ENCODE data around the gene ZNF771.

GRCh38 chr16:30381291-30382041, 25.9 kb upstream of the ZNF771 start:
- TF ChIP-seq BRD4 (IDR thresholded peaks at IDR 0.05) (no peak), MYC (IDR thresholded peaks at IDR 0.05; ENCODE audit: low read depth, low read length) (peak; percentile 26; the same call in 1 of the 2 replicates), MYC (CRISPR knock-in tag; IDR thresholded peaks at IDR 0.05; ENCODE audit: borderline replicate concordance, low read depth) (no peak), EZH2 (IDR thresholded peaks at IDR 0.05; ENCODE audit: borderline replicate concordance, low read depth, low read length) (no peak), BACH1 (tag; IDR thresholded peaks at IDR 0.05) (no peak)
- TF ChIP-seq, protein P1, sequence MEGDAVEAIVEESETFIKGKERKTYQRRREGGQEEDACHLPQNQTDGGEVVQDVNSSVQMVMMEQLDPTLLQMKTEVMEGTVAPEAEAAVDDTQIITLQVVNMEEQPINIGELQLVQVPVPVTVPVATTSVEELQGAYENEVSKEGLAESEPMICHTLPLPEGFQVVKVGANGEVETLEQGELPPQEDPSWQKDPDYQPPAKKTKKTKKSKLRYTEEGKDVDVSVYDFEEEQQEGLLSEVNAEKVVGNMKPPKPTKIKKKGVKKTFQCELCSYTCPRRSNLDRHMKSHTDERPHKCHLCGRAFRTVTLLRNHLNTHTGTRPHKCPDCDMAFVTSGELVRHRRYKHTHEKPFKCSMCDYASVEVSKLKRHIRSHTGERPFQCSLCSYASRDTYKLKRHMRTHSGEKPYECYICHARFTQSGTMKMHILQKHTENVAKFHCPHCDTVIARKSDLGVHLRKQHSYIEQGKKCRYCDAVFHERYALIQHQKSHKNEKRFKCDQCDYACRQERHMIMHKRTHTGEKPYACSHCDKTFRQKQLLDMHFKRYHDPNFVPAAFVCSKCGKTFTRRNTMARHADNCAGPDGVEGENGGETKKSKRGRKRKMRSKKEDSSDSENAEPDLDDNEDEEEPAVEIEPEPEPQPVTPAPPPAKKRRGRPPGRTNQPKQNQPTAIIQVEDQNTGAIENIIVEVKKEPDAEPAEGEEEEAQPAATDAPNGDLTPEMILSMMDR (IDR thresholded peaks at IDR 0.05 in 2 of 3, conservative IDR thresholded peaks at IDR 0.05 in 1 of 3; ENCODE audit: insufficient read depth in 2 of 3, low read depth in 1 of 3, low read length in 3 of 3), result peak in 2 of 3 experiments; percentile 11 to 16; a peak in 1 of 6 replicates

All from K562 (cell line).